Hypothalamus (tissue), 51 donors: ENCODE results near the gene TMSB10.
"Not testable (repeated sequence)": the region's sequence is repeated elsewhere in the genome, so short reads cannot be mapped to it uniquely, and the experiment has no call there.

ENCODE experiments used
- DNase-seq, 51 donors: peaks; one replicate each; lab custom pipeline; 2025; lab: John Stamatoyannopoulos, UW

Gene TMSB10

DNA sequence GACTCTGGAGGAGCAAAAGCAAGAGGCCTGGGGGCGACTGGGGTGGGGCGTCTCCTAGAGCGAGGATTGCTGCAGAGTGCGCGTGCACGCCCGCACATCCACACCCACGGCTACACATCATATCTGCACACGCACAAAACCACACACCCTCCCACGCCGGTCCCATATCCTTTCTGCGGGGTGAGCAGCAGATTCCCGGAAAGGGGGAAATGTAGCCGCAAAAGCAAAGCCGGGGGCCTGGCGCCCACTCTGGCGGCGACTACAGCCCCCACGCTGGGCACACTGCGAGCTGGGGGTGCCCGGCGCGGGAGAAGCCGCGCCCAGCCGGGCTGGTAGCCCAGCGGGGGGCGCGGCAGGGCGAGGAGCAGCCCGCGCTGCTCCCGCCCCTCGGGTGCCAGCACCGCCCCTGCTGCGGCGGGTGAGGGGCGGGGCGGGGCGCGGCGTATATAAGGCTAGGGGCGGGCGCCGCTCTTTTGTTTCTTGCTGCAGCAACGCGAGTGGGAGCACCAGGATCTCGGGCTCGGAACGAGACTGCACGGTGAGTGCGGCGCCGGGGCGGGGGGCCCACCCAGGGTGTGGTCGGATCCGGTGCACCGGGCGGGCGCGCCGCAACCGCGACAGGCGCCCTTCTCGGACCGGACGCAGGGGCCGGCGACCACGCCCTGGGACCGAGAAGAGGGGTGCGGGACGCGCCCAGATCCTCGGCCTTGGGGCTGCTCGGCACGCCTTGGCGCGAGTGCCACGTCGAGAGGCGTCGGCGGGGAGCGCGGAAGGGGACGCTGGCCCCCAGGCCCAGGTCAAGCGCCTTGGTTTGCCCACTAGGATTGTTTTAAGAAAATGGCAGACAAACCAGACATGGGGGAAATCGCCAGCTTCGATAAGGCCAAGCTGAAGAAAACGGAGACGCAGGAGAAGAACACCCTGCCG lies at the start of gene TMSB10:
TMSB10 (plus strand) TSS at position 476 of the 927 bp plus-strand sequence.
- peak in 47 of 51 donors; percentile 8 to 88 (median 60) for DNase-seq

DNA sequence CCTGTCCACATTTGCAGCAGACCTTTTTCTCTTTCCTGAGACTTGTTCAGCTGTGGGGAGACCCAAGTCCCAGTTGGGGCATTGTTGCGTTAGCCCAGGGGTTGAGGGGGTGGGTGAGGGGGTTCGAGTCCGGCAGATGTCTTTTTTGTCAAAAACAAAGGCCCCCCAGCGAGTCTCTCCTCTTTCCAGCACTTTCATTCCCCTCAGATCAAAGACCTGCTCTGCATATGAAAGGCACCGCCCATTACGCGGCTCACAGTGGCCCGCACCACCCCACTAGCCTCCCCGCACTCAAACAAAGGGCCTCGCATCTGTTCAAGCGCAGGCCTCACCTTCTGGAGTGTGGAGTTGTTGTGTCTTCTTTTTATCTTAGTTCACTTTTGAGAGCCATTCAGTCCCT lies 49.7 kb upstream of the TMSB10 start:
- DNase-seq: no peak

DNA sequence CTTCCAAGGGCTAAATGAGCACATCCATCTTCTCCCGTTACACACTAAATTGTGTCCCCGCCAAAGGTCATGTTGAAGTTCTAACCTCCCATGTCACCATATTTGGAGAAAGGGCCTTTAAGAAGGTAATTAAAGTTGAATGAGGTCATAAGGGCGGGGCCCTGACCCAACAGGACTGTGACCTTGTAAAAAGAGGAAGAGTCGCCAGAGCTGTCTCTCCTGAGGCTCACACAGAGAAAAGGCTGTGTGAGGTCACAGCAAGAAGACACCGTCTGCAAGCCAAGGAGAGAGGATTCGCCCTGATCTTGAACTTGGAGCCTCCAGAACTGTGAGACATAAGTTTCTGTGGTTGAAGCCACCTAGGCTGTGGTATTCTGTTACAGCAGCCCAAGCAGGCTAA lies 48.7 kb upstream of the TMSB10 start:
- no peak for DNase-seq

DNA sequence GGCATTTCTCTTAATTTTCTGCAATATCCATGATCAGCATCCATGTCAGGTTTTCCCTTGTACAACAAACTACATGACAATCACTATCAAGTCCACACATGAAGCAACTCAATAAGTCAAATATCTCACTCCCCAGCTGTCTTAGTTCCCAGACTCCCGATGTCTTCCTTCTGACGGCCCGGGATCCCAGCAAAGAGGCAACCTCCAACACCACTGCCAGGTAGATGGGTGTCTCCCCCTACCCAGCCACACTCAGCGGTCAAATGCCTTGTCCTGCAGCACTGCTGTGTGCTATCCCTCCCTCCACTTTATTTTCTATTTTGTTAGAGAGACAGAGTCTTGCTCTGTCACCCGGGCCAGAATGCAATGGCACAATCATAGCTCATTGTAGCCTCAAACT lies 47.9 kb upstream of the TMSB10 start:
- no peak for DNase-seq

DNA sequence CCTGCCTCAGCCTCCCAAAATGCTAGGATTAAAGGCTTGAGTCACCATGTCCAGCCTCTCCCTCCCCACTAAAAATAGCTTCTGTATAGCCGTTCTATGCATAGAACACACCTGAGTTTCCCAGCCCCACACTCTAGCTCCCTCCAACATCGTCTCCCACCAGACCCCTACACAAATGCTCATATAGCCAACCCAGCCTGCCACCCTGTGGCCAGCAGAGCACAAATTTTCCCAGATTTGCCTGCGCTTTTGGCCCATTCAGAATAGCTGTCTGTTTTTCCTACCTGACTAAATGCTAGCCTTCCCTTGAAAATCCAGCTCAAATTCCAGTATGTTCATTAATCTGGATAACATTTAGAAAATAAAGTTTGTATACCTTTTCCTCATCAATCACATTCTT lies 47.3 kb upstream of the TMSB10 start:
- DNase-seq: no peak

GRCh38 chr2:84858937-84859336 lies 46.5 kb upstream of the TMSB10 start:
- DNase-seq: no peak

DNA sequence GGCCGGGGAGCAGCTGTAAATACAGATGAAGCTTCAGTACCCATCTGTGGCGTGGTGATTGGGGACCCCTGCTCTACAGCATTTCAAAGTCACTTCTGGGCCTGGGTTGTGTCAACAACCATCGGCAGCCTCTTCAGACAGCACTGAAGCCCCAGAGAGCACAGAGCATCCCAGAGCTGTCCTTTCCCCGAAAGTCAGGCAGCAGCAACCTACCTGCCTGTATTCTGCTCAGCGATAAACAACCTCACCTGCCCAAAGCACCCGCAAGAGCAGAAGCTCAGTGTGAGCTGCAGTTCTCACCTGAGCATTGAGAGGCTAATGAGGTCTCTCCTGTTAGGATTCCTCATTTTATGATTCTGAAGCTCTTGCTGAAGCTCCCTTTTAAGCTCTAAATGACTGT lies 43.9 kb upstream of the TMSB10 start:
- DNase-seq: no peak

DNA sequence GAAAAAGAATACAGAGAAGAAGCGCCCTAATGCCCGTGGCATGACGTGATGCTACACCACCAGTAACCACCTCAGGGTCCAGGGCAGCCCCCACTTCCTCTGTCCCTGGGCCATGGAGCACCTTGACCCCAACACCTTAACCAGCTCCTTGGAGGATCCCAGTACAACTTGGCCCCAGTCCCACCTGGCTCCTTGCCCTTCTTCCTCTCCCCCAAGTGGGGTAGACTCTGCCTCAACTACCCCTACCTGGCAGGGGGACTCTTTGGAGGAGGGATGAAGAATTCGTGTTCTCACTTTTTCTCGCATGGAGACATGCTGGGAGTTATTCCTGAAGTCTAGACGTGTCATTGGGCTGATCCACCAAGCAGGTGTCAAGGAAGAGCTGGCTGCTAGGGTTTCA lies 43.5 kb upstream of the TMSB10 start:
- DNase-seq: no peak

GRCh38 chr2:84865181-84865783 lies 40.2 kb upstream of the TMSB10 start:
- no peak for DNase-seq

- no peak for DNase-seq
Observed at GRCh38 chr2:84866122-84866521, 39.3 kb upstream of the TMSB10 start.

GRCh38 chr2:84868327-84868726 lies 37.1 kb upstream of the TMSB10 start:
- not testable (repeated sequence) for DNase-seq

- DNase-seq: no peak
Observed at GRCh38 chr2:84870306-84870705, 35.1 kb upstream of the TMSB10 start.

GRCh38 chr2:84872691-84873090 lies 32.8 kb upstream of the TMSB10 start:
- DNase-seq: not testable (repeated sequence)

GRCh38 chr2:84873350-84873749 lies 32.1 kb upstream of the TMSB10 start:
- no peak for DNase-seq

- no peak for DNase-seq
Observed at GRCh38 chr2:84874381-84875212, 30.9 kb upstream of the TMSB10 start.

DNA sequence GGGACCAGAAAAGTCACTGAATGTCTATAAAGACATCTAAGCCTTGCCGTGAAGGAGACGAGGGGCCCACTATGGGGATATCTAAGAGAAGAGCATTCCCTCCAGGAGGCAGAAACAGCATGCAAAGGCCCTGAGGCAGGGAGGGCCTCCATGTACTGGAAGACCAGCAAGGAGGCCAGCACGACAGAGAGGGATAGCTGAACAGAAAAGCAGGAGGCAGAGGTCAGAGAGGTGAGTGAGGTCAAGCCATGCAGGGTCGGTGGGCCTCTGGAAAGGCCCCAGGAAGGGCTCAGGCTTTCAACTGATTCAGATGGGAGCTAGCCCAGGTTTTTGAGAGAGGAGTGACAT lies 30.3 kb upstream of the TMSB10 start:
- DNase-seq: no peak

GRCh38 chr2:84875619-84876018 lies 29.8 kb upstream of the TMSB10 start:
- DNase-seq: not testable (repeated sequence)

DNA sequence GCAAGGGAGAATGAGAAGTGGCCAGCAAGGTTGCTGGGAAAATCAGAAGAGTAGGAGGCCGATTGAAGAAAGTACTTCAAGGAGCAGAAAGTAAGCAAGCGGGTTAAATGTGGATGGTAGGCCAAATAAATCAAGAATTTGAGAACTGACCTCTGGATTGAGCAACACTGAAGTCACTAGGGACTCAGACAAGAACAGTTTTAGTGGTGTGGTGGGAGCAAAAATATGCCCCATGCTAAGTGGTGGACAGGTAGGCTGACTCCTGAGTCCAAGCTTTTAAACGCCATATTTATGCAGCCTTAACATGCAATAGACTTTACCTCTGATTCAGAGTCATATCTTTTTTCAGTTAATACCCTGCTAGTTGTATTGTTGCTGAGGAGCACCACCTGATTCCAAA lies 29.1 kb upstream of the TMSB10 start:
- no peak for DNase-seq

GRCh38 chr2:84878459-84878858 lies 27.0 kb upstream of the TMSB10 start:
- no peak for DNase-seq

DNA sequence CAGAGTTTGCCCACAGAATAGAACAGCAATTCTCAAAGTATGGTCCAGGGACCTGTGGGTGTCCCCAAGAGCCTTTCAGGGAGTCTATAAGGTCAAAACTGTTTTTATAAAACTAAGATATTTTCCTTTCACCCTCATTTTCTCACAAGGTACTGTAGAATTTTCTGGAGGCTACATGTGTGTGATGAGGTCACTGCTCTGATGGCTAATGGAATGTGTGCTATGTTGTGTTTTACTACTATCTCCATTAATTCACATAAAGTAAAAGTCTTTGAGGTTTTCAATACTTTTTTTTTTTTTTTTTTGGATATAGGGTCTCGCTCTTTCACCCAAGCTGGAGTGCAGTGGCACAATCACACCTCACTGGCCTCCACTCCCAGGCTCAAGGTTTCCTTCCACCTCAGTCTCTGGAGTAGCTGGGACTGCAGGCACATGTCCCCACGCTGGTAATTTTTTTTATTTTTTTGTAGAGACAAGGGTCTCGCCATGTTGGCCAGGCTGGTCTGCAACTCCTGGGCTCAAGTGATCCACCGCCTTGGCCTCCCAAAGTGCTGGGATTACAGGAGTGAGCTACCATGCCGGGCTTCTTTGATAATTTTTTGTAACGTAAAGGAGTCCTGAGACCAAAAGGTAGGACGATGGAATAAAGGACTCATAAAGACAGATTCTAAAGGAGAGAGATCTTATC lies 26.4 kb upstream of the TMSB10 start:
- no peak for DNase-seq
